Jurkat, Clone E6-1 (cell line): ENCODE data around the gene MYO7A.

Source experiments
- DNase-seq: peaks from one replicate; pipeline ENCODE4 v3.0.0-alpha.2; 2011; ENCODE audit warnings: low read depth, low spot score
- H3K4me3 ChIP-seq: 2 replicates; pipeline ENCODE4 v1.5.1; 2011; ENCODE audit warnings: mild to moderate bottlenecking, low read length, control low read depth, moderate library complexity

MYO7A gene

DNA sequence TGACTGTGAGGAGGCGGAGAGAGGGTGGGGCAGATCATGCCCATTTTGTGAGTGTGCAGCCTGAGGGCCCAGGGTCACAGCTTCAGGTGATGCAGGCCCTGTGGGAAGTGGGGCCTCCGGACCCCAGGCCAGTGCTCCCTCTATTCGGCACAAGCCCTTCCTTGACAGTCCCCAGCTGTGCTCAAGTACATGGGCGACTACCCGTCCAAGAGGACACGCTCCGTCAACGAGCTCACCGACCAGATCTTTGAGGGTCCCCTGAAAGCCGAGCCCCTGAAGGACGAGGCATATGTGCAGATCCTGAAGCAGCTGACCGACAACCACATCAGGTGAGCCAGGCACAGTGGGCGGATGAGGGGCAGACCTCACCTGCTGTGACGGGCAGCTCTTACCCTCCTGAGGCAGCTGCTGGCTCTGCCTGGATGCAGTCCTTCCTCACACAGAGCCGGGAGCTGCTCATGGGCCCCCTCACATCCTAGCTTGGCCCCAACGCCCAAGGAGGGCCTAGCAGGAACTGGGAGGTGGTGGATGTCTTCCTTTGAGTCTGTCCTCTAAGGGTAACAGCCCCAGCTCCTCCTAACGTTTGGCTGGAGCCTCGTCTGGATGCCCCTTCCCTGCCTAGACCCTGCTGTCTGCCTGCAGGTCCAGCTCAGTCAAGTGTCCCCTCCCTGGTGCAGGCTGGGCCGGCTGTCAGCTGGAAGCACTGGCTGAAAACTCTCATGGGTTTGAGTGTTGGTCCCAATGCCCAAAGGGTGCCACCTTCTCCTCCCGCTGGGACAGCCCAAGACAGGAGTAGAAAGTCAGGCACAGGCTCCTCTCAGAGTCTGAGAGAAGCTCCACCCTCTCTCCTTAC is 76.1 kb downstream of the MYO7A start:
- no peak for DNase-seq
- H3K4me3 ChIP-seq = no peak overlapping the region

DNA sequence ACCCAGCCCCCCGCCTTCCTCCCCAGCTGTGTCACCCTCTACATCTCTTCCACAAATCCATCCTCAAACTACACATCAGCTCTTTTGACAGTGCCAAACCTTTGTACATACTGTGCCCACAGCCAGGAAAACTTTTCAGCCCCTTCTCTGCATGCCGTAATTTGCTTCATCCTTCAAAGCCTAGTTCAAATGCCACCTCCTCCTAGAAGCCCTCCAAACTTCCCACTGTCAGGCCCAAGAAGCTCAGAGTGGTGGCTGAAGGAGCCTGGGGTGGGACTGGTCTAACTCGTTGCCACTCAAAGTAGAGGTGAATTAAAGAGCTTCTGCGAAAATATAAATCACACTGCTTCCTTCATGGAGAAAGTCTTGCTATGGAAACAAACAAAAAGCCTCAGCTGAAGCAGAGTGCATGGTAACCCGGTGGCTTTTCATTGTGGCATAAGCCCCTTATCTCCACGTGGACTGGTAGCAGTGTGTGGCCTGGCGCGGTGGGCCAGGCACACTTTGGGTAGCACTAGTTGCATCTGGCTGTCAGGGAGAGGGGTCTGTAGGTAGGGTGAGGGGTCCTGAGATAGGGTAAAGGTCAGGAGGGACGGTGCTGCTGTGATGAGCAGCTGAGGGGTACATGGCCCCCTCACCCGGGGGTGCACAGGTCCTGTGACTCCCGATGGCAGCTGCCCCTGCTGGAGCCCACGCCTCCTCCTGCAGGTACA is 76.9 kb downstream of the MYO7A start:
- DNase-seq = no peak
- no peak overlapping the region for H3K4me3 ChIP-seq

DNA sequence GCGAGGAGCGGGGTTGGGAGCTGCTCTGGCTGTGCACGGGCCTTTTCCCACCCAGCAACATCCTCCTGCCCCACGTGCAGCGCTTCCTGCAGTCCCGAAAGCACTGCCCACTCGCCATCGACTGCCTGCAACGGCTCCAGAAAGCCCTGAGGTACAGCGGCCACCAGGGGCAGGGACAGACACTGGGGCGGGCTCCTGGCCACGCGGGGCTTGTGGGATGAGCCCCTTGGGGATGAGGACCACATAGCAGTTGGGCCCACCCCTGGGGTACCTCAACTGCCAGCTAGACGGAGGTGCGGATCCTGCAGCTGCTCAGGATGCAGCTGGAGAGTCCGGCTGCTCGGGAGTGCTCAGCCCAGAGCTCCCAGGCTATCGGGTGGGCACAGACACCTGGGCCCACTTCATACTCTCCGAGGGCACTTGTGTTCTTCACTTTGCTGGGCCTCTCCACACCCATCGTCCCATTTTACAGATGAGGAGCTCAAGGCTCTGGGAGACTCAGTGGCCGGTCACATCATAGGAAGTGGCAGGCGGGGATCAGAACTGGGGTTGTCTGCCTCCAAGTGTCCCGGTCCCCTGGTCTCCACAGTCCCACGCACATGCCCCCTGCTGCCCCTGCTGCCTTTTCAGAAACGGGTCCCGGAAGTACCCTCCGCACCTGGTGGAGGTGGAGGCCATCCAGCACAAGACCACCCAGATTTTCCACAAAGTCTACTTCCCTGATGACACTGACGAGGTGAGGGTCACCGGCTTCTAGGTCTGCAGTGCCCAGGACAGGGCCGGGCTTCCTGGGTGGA is 77.6 kb downstream of the MYO7A start:
- H3K4me3 ChIP-seq = no peak overlapping the region
- DNase-seq = no peak

- H3K4me3 ChIP-seq = no peak overlapping the region
- DNase-seq = no peak
Observed at GRCh38 chr11:77206264-77207018, 78.4 kb downstream of the MYO7A start.

- no peak overlapping the region for H3K4me3 ChIP-seq
- no peak for DNase-seq
Observed at GRCh38 chr11:77207019-77207485, 79.0 kb downstream of the MYO7A start.

- no peak overlapping the region for H3K4me3 ChIP-seq
- no peak for DNase-seq
Observed at GRCh38 chr11:77207618-77208313, 79.7 kb downstream of the MYO7A start.

DNA sequence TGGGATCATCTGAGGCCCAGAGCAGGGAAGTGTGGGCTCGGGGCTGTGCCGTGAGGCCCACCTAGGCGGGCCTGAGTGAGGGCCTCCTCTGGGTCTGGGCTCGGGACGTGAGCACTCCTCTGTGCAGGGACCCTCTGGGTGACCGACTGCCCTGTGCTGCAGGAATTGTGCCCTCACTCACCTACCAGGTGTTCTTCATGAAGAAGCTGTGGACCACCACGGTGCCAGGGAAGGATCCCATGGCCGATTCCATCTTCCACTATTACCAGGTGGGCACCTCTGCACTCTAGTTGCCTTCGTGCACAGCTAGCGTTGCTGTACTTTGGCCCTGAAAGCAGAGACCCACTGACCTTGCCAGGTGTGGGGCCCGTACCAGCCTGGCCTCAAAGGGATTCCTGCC is 80.5 kb downstream of the MYO7A start:
- H3K4me3 ChIP-seq = no peak overlapping the region
- no peak for DNase-seq

- no peak for DNase-seq
- H3K4me3 ChIP-seq = no peak overlapping the region
Observed at GRCh38 chr11:77209663-77210062, 81.6 kb downstream of the MYO7A start.

DNA sequence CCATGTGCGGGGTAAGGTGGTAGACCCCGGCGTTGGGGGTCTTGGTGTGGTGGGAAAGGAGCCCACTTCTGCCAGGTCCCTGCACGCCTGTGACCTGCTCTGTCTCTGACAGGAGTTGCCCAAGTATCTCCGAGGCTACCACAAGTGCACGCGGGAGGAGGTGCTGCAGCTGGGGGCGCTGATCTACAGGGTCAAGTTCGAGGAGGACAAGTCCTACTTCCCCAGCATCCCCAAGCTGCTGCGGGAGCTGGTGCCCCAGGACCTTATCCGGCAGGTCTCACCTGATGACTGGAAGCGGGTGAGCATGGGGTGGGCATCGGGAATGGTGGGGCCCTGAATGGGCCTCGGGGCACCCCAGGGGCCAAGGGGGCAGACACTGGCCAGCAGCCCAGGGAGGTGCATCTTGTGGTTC is 83.0 kb downstream of the MYO7A start:
- DNase-seq = no peak
- no peak overlapping the region for H3K4me3 ChIP-seq

DNA sequence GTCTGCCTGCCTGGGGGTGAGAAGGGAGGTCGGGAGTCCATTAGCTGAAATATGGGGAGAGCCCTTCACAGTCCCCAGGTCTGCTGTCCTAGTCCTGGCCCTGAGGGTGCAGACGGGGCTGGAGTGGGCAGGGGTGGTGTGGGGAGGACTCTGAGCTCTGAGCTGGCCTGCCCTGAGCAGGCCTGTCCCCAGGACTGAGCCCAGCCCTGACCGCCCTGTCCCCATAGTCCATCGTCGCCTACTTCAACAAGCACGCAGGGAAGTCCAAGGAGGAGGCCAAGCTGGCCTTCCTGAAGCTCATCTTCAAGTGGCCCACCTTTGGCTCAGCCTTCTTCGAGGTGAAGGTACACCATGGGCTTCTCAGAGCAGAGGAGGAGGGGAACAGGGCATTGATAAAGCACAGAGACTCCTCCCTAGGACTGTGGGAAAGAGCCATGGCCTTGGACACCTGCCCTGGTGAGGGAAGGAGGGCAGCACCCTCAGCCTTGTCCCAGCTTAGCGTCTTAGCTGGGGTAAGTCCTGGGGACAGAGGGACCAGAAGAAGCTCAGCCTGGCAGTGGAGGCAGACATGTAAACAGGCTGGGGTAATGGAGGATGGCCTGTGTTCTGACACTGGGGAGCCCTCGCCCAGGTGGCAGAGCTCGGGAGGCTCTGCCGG is 83.7 kb downstream of the MYO7A start:
- H3K4me3 ChIP-seq = no peak overlapping the region
- no peak for DNase-seq

DNA sequence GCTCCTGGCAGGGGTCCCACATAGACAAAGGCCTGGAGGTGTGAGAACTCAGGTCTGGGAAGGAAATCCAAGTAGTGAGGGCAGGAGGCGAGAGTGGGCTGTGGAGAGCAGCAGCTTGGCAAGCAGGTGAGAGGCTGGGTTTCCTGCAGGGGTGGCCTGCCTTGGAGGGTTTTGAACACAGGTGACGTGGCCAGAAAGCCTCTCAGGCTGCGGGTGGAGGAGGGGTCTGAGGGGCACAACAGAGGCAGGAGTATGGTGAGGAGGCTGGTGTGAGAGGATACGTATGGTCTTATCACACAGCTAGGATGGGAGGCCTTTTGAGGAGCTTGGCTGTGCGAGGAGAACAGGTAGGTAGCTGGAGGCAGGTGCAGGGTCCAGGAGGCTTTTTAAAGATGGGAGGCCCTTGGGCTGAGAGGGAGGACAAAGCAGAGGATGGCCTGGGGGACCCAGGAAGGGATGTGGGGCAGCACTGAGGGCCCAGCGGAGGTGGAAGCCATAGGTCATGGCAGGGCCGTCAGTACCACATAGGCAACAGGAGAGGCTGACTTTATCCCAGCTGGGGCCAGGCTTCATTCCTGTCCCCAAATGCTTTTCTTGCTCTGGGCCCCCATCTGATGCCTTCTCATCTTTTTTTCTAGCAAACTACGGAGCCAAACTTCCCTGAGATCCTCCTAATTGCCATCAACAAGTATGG is 84.4 kb downstream of the MYO7A start:
- no peak overlapping the region for H3K4me3 ChIP-seq
- DNase-seq = no peak

DNA sequence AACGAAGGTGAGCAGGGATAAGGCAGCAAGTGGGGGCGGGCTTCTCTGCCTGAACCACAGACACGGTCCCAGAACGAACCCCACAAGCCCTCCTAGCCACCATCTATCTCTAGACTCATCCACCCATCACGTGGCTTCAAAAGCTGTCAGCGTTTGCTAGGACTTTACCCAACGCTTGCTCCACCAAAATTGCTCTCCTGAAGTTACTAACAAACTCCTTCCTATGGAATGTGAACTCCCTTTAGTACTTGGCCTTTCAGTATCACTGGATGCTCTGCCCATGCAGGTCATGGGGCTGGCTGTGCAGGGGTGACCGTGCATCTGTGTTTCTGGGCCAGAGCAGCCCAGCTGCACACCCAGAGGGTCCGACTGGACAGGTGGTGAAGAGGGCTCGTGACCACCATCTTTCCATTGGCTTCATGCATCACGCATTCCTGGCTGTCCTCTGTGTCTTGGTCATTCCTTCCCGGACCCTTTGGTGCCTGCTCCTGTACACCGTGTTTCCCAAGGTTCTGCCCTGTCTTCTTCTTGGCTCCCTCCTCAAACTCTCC is 85.1 kb downstream of the MYO7A start:
- DNase-seq = no peak

DNA sequence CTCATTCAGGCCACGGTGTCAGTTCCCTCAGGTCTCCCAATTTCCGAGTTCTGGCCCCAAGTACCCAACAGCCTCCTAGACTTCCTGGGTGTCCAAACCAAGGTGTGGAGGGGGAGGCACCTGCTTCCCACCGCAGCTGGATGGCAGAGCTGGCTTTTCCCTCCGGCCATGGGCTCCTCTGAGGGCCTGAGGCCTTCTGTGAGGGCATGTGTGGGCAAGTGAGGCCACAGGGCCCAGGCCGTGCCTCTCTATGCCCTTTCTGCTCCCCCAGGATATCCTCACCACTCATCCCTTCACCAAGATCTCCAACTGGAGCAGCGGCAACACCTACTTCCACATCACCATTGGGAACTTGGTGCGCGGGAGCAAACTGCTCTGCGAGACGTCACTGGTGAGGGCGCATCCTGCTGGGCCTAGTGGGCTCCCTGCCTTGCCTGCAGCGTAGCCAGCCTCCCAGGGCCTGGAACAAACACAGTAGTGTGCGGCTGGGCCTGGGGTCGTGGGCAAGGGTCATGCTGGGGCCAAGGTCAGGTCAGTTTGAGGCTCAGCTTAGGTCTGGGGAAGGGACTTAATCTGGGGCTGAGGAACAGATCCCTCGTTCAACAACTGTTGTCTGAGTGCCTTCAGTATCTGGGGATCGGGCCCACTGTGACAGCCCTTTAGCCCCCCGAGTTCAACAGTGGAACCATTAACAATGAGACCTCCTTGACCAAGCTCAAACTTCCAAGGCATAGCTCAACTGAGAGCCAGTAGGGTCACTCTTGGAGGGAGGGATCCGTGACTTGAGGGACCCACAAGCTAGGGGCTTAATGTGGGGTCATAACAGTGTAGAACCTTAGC is 85.8 kb downstream of the MYO7A start:
- DNase-seq = no peak

More for the DNA sequence above, 85.1 kb downstream of the MYO7A start:
- H3K4me3 ChIP-seq = no peak overlapping the region

DNA sequence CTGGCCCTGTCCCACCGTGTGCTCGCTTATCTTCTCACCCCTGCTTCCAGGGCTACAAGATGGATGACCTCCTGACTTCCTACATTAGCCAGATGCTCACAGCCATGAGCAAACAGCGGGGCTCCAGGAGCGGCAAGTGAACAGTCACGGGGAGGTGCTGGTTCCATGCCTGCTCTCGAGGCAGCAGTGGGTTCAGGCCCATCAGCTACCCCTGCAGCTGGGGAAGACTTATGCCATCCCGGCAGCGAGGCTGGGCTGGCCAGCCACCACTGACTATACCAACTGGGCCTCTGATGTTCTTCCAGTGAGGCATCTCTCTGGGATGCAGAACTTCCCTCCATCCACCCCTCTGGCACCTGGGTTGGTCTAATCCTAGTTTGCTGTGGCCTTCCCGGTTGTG is 86.5 kb downstream of the MYO7A start:
- no peak for DNase-seq

More for the DNA sequence above, 85.8 kb downstream of the MYO7A start:
- no peak overlapping the region for H3K4me3 ChIP-seq

DNA sequence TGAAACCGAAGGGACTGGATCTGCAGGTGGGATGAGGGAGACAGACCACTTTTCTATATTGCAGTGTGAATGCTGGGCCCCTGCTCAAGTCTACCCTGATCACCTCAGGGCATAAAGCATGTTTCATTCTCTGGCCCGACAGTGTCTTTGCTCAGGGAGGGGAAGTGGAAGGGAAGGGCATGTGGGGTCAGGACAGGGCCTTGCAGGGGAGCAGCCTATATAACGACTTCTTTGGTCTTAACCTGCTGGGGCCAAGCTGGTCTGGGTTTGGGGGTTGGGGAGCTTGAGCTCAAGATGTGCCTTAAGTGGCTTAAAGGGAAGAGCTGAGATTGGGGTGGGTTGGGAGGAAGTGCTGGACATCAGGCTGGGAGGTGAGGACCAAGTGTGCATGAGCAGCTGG is 87.1 kb downstream of the MYO7A start:
- DNase-seq = no peak
- H3K4me3 ChIP-seq = no peak overlapping the region

More for the DNA sequence above, 86.5 kb downstream of the MYO7A start:
- no peak overlapping the region for H3K4me3 ChIP-seq

DNA sequence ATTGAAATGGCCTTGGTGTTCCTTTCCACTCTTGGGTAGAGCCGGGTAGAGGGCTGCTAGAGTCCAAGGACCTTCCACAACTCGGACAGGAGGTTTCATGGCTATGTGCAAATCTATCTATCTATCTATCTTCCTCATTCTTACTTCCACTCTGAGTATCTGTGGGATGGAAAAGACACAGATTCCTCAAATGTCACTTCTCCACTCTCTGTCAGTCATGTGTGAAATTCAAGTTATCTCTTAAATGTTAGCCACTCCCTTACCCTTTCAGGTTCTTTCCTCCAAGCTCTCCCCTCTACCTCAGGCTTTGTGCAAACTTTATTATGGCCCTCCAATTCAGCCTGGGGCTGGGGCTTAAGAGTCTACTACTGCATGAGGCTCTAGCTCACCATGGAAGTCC is 89.1 kb downstream of the MYO7A start:
- DNase-seq = no peak
- no peak overlapping the region for H3K4me3 ChIP-seq
